GM10248 (cell line): ENCODE measurements around the gene MAP2.

Experiments
- CTCF ChIA-PET: fragments of 300-600 bp; sonication (Branson Sonifier 250); formaldehyde crosslinking; extraction: SDS; loops from one replicate; lab custom pipeline; 2021; ENCODE audit warnings: antibody characterized with exemption; lab: Yijun Ruan, JAX
- POLR2A ChIA-PET: fragments of 350-650 bp; sonication (Branson Sonifier 250); formaldehyde crosslinking; extraction: SDS; loops from one replicate; lab custom pipeline; 2020; ENCODE audit warnings: antibody characterized with exemption; lab: Yijun Ruan, JAX
- DNase-seq: peaks from one replicate; pipeline ENCODE4 v3.0.0; 2012; ENCODE audit errors: extremely low spot score
- TF ChIP-seq, protein P1 (sequence below): IDR thresholded peaks from 2 replicates; pipeline ENCODE4 v1.5.1; 2012; ENCODE audit warnings: mild to moderate bottlenecking, low read depth; ENCODE audit errors: extremely low read depth, missing control alignments, control extremely low read depth

Gene MAP2

GRCh38 chr2:209525834-209526281 is 102.0 kb downstream of the MAP2 start:
- no peak for DNase-seq
- TF ChIP-seq, protein P1, sequence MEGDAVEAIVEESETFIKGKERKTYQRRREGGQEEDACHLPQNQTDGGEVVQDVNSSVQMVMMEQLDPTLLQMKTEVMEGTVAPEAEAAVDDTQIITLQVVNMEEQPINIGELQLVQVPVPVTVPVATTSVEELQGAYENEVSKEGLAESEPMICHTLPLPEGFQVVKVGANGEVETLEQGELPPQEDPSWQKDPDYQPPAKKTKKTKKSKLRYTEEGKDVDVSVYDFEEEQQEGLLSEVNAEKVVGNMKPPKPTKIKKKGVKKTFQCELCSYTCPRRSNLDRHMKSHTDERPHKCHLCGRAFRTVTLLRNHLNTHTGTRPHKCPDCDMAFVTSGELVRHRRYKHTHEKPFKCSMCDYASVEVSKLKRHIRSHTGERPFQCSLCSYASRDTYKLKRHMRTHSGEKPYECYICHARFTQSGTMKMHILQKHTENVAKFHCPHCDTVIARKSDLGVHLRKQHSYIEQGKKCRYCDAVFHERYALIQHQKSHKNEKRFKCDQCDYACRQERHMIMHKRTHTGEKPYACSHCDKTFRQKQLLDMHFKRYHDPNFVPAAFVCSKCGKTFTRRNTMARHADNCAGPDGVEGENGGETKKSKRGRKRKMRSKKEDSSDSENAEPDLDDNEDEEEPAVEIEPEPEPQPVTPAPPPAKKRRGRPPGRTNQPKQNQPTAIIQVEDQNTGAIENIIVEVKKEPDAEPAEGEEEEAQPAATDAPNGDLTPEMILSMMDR = no peak
- ChIA-PET POLR2A (interaction anchor here (0.6 kb wide), 1 partner anchor 1357 kb away, joined by 5 read pairs; no protein-coding TSS in a partner anchor), CTCF (interaction anchor here (1.2 to 1.7 kb wide), 3 partner anchors 9 to 24 kb away, joined by 3 to 7 read pairs (median 5); no protein-coding TSS in a partner anchor)

DNA sequence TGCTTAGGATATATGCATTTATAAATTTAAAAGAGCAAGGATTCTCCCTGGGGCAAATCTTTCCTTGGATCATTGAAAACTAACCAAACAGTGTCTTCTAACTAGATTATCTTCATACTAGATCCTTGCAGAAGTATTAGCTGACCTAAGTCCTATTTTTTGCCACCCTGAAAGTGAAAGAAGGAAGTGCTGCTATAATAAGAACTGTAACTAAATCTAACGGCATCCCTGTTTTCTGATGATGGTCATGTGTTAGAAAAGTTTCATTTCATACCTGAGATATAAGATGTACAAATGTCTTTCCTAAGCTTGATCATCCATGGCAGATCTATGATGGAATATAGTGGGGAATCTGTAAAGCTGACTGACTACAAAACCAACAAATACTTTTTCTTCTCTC is 102.7 kb downstream of the MAP2 start:
- TF ChIP-seq, protein P1 = no peak
- no peak for DNase-seq
- POLR2A ChIA-PET = interaction anchor here (0.6 kb wide), 1 partner anchor 1357 kb away, joined by 5 read pairs; no protein-coding TSS in a partner anchor
- CTCF ChIA-PET = interaction anchor here (1.3 kb wide), 1 partner anchor 104 kb away, joined by 3 read pairs; no protein-coding TSS in a partner anchor

- DNase-seq = no peak
- ChIA-PET CTCF (no interaction called here), POLR2A (no interaction called here)
- TF ChIP-seq, protein P1 = no peak
These were observed 105.7 kb downstream of the MAP2 start for GRCh38 chr2:209529579-209529978.

GRCh38 chr2:209532321-209532720 is 108.5 kb downstream of the MAP2 start:
- CTCF ChIA-PET = no interaction called here
- POLR2A ChIA-PET = no interaction called here
- DNase-seq = no peak
- TF ChIP-seq, protein P1 = no peak

DNA sequence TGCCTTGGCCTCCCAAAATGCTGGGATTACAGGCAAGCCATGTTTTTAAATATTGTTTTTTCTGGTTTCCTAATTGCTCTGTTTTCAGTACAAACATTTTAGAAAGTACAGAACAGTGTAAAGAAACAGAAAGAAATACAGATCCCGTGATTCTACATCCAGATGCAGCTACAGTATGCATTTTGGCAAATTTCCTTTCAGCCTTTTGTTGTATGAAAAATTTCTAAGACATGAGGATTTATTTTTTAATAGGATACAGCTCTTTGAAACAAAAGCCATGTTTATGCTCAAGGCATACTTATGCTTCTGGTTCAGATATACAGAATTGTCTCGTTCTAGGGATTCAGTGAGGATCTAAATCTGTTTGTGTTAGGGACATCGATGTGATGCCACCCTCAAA is 109.5 kb downstream of the MAP2 start:
- CTCF ChIA-PET = interaction anchor here (1.6 kb wide), 1 partner anchor 24 kb away, joined by 3 read pairs; no protein-coding TSS in a partner anchor
- POLR2A ChIA-PET = no interaction called here
- no peak for DNase-seq
- TF ChIP-seq, protein P1 = no peak

DNA sequence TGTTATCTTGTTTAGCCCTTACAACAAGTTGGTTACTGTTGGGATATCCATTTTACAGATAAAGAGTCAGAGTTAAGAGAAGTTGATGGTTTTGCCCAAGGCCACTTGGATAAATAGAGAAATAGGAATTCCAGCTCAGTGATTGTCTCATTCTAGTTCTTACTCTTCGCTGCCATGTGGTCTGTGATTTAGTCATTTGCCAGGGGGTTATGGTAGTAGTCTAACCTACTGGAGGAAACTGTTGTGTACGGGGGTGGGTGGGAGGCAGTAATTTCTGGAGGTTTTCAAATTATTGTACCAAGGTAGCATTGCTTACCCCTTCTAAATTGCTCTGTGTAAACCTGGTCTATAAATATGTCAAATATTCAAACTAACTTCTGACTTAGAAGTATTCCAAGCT is 110.4 kb downstream of the MAP2 start:
- TF ChIP-seq, protein P1 = no peak
- ChIA-PET CTCF (interaction anchor here (1.3 to 1.8 kb wide), 3 partner anchors 9 to 102 kb away, joined by 3 to 7 read pairs (median 3); no protein-coding TSS in a partner anchor), POLR2A (no interaction called here)

More for the DNA sequence above, 110.4 kb downstream of the MAP2 start:
- no peak for DNase-seq
